PFSK-1 (cell line): ENCODE measurements around the gene MCHR1. TPM values are rescaled to one million over a fixed set of nuclear protein-coding genes. Genes with fewer than 3 reads are reported as not detected.

Source experiments
- FOXP2 ChIP-seq: optimal IDR thresholded peaks from 2 replicates; pipeline ENCODE3; 2011; ENCODE audit warnings: borderline replicate concordance, control low read depth, inconsistent platforms; ENCODE audit not compliant: insufficient read depth; ENCODE audit errors: extremely low read length, extremely low read depth
- POLR2AphosphoS5 ChIP-seq: IDR thresholded peaks from 2 replicates; pipeline ENCODE4 v1.6.1; 2012; ENCODE audit warnings: low read depth, mild to moderate bottlenecking, control low read depth, low read length, moderate library complexity
- SIN3A ChIP-seq: IDR thresholded peaks from 2 replicates; pipeline ENCODE4 v1.6.1; 2012; ENCODE audit warnings: mild to moderate bottlenecking, low read length, moderate library complexity, borderline replicate concordance; ENCODE audit not compliant: insufficient read depth
- TAF1 ChIP-seq: IDR thresholded peaks from 2 replicates; pipeline ENCODE4 v1.6.1; 2012; ENCODE audit warnings: low read length, control low read depth, borderline replicate concordance; ENCODE audit not compliant: insufficient read depth
- polyA plus RNA-seq: library from polyadenylated mRNA; unstranded; fragments of >200 nt; gene quantifications from one replicate; pipeline ENCODE4 v1.2.1, GENCODE V29; 2012; ENCODE audit warnings: low read depth, missing spikeins; ENCODE audit not compliant: insufficient read length
- TF ChIP-seq, protein P1 (sequence below), 2 experiments: IDR thresholded peaks; 2 replicates each; pipeline versions ENCODE4 v1.6.1 to v1.8.0; 2011 to 2012; ENCODE audit warnings: low read depth in 2 of 2, low read length in 2 of 2, control low read depth in 1 of 2, inconsistent platforms in 1 of 2, mild to moderate bottlenecking in 1 of 2, moderate library complexity in 1 of 2; ENCODE audit not compliant: insufficient read depth in 1 of 2

MCHR1 gene, protein sequence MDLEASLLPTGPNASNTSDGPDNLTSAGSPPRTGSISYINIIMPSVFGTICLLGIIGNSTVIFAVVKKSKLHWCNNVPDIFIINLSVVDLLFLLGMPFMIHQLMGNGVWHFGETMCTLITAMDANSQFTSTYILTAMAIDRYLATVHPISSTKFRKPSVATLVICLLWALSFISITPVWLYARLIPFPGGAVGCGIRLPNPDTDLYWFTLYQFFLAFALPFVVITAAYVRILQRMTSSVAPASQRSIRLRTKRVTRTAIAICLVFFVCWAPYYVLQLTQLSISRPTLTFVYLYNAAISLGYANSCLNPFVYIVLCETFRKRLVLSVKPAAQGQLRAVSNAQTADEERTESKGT
- not detected for polyA plus RNA-seq

DNA sequence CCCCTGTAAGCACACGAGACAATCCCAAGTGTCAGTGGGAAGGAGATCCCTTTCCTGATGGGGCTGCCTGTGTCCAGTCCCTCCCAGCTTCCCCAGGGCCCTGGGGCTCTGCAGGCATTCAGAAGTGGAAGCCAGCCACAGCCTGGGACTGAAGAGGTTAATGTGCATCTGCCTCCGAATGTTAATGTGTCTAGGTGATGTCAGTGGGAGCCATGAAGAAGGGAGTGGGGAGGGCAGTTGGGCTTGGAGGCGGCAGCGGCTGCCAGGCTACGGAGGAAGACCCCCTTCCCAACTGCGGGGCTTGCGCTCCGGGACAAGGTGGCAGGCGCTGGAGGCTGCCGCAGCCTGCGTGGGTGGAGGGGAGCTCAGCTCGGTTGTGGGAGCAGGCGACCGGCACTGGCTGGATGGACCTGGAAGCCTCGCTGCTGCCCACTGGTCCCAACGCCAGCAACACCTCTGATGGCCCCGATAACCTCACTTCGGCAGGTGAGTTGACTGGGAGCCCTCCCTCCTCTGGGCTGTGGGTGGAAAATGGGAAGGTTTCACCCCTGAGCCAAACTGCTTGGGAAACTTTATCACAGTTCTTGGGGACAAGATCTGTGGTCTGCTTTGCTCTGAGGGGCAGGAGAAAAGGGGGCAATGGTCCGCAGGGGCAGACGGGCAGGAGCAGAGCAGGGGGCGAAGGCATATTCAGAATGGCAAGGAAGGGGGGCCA lies at the start of gene MCHR1:
Gene MCHR1, plus strand, starts transcription at position 236 of the 715 bp plus-strand sequence. Its CDS starts 169 bp downstream, at position 405.
- TF ChIP-seq FOXP2 (no peak), POLR2AphosphoS5 (no peak), TAF1 (no peak), SIN3A (no peak)
- TF ChIP-seq, protein P1, sequence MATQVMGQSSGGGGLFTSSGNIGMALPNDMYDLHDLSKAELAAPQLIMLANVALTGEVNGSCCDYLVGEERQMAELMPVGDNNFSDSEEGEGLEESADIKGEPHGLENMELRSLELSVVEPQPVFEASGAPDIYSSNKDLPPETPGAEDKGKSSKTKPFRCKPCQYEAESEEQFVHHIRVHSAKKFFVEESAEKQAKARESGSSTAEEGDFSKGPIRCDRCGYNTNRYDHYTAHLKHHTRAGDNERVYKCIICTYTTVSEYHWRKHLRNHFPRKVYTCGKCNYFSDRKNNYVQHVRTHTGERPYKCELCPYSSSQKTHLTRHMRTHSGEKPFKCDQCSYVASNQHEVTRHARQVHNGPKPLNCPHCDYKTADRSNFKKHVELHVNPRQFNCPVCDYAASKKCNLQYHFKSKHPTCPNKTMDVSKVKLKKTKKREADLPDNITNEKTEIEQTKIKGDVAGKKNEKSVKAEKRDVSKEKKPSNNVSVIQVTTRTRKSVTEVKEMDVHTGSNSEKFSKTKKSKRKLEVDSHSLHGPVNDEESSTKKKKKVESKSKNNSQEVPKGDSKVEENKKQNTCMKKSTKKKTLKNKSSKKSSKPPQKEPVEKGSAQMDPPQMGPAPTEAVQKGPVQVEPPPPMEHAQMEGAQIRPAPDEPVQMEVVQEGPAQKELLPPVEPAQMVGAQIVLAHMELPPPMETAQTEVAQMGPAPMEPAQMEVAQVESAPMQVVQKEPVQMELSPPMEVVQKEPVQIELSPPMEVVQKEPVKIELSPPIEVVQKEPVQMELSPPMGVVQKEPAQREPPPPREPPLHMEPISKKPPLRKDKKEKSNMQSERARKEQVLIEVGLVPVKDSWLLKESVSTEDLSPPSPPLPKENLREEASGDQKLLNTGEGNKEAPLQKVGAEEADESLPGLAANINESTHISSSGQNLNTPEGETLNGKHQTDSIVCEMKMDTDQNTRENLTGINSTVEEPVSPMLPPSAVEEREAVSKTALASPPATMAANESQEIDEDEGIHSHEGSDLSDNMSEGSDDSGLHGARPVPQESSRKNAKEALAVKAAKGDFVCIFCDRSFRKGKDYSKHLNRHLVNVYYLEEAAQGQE (IDR thresholded peaks at IDR 0.05; ENCODE audit: insufficient read depth in 1 of 2, low read depth in 2 of 2, low read length in 2 of 2), result no peak

DNA sequence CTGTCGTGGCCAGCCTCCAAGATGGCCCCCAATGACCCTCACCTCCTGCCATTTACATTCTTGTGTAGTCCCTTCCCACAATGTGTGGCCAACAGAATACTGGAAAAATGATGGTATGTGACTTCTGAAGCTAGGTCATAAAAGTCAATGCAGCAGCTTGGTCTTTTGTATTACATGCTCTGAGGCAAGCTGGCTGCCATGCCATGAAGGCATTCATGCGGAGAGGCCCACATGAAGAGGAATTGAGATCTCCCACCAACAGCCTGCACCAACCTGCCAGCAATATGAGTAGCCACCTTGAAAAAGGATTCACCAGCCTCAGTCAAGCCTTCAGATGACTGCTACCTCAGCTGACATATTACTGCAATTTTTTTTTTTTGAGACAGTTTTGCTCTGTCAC lies 47.4 kb upstream of the MCHR1 start:
- TF ChIP-seq TAF1 (no peak), SIN3A (no peak), POLR2AphosphoS5 (no peak), FOXP2 (no peak)
- TF ChIP-seq, protein P1 (IDR thresholded peaks at IDR 0.05; ENCODE audit: insufficient read depth in 1 of 2, low read depth in 2 of 2, low read length in 2 of 2), result no peak

DNA sequence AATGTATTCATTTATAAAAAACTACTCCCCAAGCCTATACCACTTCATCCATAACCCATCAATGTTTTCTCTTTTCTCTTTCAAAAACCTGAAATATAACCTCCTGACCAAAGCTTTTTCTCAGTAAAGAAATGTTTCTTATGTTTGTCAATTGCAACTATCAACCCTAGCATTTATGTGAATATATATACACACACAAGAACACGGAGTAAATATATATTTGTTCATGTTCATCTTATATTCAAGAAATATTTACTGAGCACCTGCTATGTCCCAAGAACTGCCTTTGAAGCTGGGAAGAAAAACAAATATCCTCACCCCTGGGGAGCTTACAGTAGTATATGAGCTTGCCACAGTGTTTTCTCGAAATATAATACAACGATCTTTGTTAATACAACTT lies 46.2 kb upstream of the MCHR1 start:
- TF ChIP-seq SIN3A, result no peak
- TF ChIP-seq TAF1, result no peak
- no peak for TF ChIP-seq FOXP2
- TF ChIP-seq, protein P1 (IDR thresholded peaks at IDR 0.05; ENCODE audit: insufficient read depth in 1 of 2, low read depth in 2 of 2, low read length in 2 of 2), result no peak
- no peak for TF ChIP-seq POLR2AphosphoS5

DNA sequence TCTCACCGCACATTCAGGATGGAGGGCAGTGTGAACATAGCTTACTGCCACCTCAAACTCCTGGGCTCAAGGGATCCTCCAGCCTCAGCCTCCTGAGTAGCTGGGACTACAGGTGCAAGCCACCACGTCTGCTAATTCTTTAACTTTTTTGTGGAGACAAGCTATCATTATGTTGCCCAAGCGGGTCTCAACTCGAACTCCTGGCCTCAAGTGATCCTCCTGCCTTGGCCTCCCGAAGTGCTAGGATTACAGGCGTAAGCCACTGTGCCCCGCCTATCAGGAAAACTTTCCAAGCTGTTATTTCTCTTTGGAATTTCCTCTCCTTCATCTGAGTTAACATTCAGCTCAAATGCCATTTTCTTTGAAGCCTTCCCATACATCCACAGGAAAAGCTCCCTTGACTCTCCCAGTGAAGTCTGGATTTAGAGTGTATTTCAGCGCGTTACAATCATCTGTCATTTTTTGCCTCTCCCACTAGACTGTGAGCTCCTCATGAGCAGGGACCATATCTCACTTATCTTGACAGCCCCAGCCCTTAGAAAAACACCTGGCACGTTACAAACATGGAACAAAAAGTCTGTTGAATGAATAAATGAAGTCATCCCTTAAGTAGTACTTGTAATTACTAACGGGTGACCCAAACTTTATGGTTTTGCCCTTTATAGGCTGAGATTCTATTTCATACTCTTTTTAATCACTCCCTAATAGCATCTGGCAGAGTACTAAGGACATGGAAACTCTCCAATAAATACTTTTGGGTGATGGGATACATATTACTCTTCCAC lies 45.0 kb upstream of the MCHR1 start:
- TF ChIP-seq, protein P1 (IDR thresholded peaks at IDR 0.05; ENCODE audit: insufficient read depth in 1 of 2, low read depth in 2 of 2, low read length in 2 of 2), result no peak
- TF ChIP-seq FOXP2 (no peak), TAF1 (no peak), SIN3A (no peak), POLR2AphosphoS5 (no peak)
